Measurements from ENCODE around the gene CDK11B.
"Not testable (repeated sequence)": the region's sequence is repeated elsewhere in the genome, so short reads cannot be mapped to it uniquely, and the experiment has no call there.

Gene CDK11B

GRCh38 chr1:1658583-1659549 is at the start of gene CDK11B:
Gene CDK11B (minus strand): TSS chr1:1659004. CDS start chr1:1657485, 1,519 bp downstream.
- DNase-seq (ENCODE audit: low read depth), result peak; percentile 77
- peak; percentile 14 for TF ChIP-seq CTCF (conservative IDR thresholded peaks at IDR 0.05; ENCODE audit: low read depth, low read length)
- peak within 1 kb of the TSS; percentile 67 for H3K4me3 ChIP-seq (ENCODE audit: low read length)

- not testable (repeated sequence) for H3K4me3 ChIP-seq (ENCODE audit: low read length); DNase-seq (ENCODE audit: low read depth)
Observed at GRCh38 chr1:1707897-1708296, 49.1 kb upstream of the CDK11B start.

- not testable (repeated sequence) for H3K4me3 ChIP-seq (ENCODE audit: low read length); DNase-seq (ENCODE audit: low read depth)
Observed at GRCh38 chr1:1707241-1707640, 48.4 kb upstream of the CDK11B start.

- not testable (repeated sequence) for DNase-seq (ENCODE audit: low read depth); H3K4me3 ChIP-seq (ENCODE audit: low read length)
Observed at GRCh38 chr1:1705623-1706022, 46.8 kb upstream of the CDK11B start.

- H3K4me3 ChIP-seq (ENCODE audit: low read length); DNase-seq (ENCODE audit: low read depth): not testable (repeated sequence)
Observed at GRCh38 chr1:1704284-1704957, 45.6 kb upstream of the CDK11B start.

GRCh38 chr1:1703796-1704195 is 45.0 kb upstream of the CDK11B start:
- no peak for TF ChIP-seq CTCF (conservative IDR thresholded peaks at IDR 0.05; ENCODE audit: low read depth, low read length)
- no peak for DNase-seq (ENCODE audit: low read depth)
- H3K4me3 ChIP-seq (ENCODE audit: low read length), result no peak overlapping the region

- H3K4me3 ChIP-seq (ENCODE audit: low read length); DNase-seq (ENCODE audit: low read depth): not testable (repeated sequence)
Observed at GRCh38 chr1:1702506-1702905, 43.7 kb upstream of the CDK11B start.

- DNase-seq (ENCODE audit: low read depth); H3K4me3 ChIP-seq (ENCODE audit: low read length): not testable (repeated sequence)
Observed at GRCh38 chr1:1700557-1700956, 41.8 kb upstream of the CDK11B start.

GRCh38 chr1:1700067-1700466 is 41.3 kb upstream of the CDK11B start:
- not testable (repeated sequence) for H3K4me3 ChIP-seq (ENCODE audit: low read length); DNase-seq (ENCODE audit: low read depth)

- not testable (repeated sequence) for DNase-seq (ENCODE audit: low read depth); H3K4me3 ChIP-seq (ENCODE audit: low read length)
Observed at GRCh38 chr1:1699061-1699460, 40.3 kb upstream of the CDK11B start.

GRCh38 chr1:1697358-1698183 is 38.8 kb upstream of the CDK11B start:
- not testable (repeated sequence) for H3K4me3 ChIP-seq (ENCODE audit: low read length); DNase-seq (ENCODE audit: low read depth)

- DNase-seq (ENCODE audit: low read depth); H3K4me3 ChIP-seq (ENCODE audit: low read length): not testable (repeated sequence)
Observed at GRCh38 chr1:1696431-1697357, 37.9 kb upstream of the CDK11B start.

GRCh38 chr1:1692714-1693647 is 34.2 kb upstream of the CDK11B start, which contains the start of gene SLC35E2B:
Gene SLC35E2B (minus strand): TSS chr1:1692795. CDS start chr1:1676699, 16,096 bp downstream.
- H3K4me3 ChIP-seq (ENCODE audit: low read length), result peak within 1 kb of the TSS; percentile 49
- DNase-seq (ENCODE audit: low read depth), result peak; percentile 63

- not testable (repeated sequence) for DNase-seq (ENCODE audit: low read depth)
- peak overlapping the region; percentile 49 for H3K4me3 ChIP-seq (ENCODE audit: low read length)
Observed at GRCh38 chr1:1692324-1692713, 33.5 kb upstream of the CDK11B start.

Data from retinal pigment epithelial cell (primary cell).